ENCODE results near the gene CASKIN2.

Gene CASKIN2

GRCh38 chr17:75518983-75519537, 3.7 kb upstream of the CASKIN2 start:
- no peak for DNase-seq (ENCODE audit: low read depth)

DNA sequence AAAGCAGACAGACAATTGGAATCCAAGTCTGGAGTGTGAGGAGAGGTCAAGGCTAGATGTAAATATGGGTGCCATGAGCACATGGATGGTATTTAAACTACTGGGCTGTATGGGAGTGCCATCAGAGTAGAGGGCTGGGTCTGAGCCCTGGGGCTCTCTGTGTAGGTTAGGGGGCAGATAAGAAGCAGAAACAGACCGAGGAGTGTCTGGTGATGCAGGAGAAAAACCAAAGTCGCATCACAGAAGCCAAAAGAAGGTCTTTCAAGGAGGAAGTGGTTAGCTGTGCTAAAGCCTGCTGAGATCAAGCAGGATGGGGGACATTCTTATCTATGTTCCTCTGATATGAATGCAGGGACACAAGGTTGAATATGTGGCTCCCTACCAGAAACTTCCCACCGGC, 2.9 kb upstream of the CASKIN2 start:
- DNase-seq (ENCODE audit: low read depth): no peak

- no peak for DNase-seq (ENCODE audit: low read depth)
These were observed 2.0 kb upstream of the CASKIN2 start for GRCh38 chr17:75517297-75517865.

DNA sequence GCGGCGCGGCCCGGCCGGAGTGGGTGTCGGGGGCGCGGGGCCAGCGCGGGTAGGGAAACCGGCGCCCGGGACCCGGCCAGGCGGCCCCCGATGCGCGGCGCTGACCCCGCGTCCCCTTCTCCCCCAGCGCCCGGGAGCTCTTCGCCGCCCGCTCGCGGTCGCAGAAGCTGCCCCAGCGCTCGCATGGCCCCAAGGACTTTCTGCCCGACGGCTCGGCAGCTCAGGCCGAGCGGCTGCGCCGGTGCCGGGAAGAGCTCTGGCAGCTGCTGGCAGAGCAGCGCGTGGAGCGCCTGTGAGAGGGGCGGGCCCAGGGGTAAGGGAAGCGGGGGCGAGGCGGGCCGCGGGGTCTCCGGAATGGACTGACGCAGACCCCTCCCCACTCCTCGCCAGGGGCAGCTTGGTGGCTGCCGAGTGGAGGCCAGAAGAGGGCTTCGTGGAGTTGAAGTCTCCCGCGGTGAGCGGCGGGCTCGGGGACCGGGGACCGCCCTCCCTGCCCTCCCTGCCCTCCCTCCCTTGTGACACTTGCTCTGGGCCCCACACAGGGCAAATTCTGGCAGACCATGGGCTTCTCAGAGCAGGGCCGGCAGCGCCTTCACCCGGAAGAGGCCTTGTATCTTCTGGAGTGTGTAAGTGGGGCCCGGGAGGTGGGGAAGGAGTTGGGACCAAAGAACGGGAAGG, 1.4 kb upstream of the CASKIN2 start:
- no peak for DNase-seq (ENCODE audit: low read depth)

- DNase-seq (ENCODE audit: low read depth): peak; percentile 88
These were observed 900 bp upstream of the CASKIN2 start, which contains the start of gene TSEN54 for GRCh38 chr17:75516255-75516618. TSEN54 (plus strand) TSS chr17:75516528; CDS start chr17:75516561, 33 bp downstream.

- DNase-seq (ENCODE audit: low read depth): no peak
These were observed 330 bp downstream of the CASKIN2 start for GRCh38 chr17:75514919-75515495.

GRCh38 chr17:75514299-75514918, 928 bp downstream of the CASKIN2 start:
- DNase-seq (ENCODE audit: low read depth): no peak

DNA sequence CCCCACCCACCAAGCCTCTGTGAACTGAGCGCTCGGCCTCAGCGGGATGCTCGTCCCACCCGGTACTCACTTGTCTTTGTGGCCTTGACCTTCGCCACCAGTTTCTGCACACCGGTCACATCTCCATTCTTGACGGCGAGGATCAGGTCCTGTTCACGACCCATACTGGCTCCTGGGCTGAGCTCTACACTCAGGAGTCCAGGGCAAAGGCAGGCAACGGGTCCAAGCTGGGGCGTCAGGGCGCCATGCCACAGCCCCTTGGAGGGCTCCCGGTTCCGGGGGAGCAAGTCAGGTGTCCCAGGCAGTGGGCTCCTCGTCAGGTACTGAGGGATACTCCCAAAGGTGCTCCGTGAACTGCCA, 1.7 kb downstream of the CASKIN2 start:
- no peak for DNase-seq (ENCODE audit: low read depth)

GRCh38 chr17:75512926-75513640, 2.3 kb downstream of the CASKIN2 start:
- no peak for DNase-seq (ENCODE audit: low read depth)

- DNase-seq (ENCODE audit: low read depth): no peak
These were observed 3.4 kb downstream of the CASKIN2 start for GRCh38 chr17:75511610-75512575.

- no peak for DNase-seq (ENCODE audit: low read depth)
These were observed 4.1 kb downstream of the CASKIN2 start for GRCh38 chr17:75511270-75511609.

GRCh38 chr17:75509528-75510258, 5.6 kb downstream of the CASKIN2 start:
- DNase-seq (ENCODE audit: low read depth): no peak

GRCh38 chr17:75508931-75509361, 6.4 kb downstream of the CASKIN2 start:
- DNase-seq (ENCODE audit: low read depth): no peak

DNA sequence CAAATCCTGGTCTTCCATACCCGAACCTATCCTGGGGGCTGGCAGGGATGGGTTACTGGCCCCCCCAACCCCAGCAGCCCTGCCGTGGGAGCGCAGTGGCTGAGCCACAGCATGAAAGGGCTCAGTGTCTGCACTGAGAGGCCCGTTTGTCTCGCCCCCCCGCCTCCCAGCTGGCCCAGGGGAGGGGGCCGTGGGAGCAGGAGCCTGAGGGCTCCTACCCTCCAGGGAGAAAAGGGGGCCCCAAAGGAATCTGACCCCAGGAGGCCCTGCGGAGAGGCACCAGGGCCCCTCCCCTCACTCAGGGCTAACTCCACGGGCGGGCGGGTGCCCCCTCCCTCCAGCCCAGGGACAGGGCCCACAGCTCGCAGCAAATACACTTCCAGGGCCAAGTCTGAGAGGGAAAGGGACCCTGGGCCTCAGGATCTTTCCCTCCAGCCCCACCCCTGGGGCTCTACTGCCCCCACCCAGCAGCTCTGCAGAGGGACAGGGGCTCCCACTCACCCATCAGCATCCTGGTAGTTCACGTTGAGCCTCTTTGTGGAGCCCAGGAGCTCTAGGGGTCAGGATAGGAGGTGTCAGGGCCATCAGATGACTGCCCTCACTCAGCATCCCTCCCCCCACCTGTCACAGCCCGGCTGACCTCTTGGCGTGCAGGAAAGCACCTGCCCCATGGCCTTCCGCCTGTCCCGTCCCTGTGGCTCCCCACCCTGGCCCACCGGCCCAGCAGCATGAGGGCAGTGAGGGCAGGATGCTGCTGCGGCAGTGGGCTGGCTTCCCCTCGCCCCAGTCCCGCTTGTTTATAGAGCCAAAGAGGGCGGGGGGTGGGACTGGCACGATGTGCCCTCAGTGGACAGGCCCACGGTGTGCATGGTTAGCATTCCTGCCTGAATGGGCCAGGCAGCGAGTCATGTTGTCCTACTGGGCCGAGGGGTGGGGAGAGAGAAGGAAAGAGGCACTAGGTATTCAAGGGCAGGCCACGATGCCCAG, 7.3 kb downstream of the CASKIN2 start:
- no peak for DNase-seq (ENCODE audit: low read depth)

- DNase-seq (ENCODE audit: low read depth): no peak
These were observed 8.4 kb downstream of the CASKIN2 start for GRCh38 chr17:75506888-75507287.

DNA sequence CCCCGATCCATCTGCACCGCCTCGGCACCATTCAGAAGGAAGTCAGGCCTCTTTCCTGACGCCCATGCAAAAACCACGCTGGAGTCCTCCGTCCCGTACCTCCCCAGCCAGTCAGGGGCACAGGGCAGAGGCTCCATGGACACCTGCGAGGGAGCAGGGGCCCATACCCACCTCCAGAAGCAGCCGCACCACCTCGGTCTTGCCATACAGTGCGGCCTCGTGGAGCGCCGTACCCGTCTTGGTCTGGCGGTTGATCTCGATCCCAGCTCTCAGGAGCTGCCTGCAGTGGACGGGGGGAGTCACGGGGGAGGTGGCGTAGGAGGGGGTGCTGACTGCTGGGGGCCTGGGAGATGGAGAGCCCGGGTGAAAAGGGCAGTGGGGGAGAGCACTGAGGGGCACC, 9.2 kb downstream of the CASKIN2 start:
- DNase-seq (ENCODE audit: low read depth): no peak

GRCh38 chr17:75505640-75506039, 9.7 kb downstream of the CASKIN2 start:
- DNase-seq (ENCODE audit: low read depth): no peak

DNA sequence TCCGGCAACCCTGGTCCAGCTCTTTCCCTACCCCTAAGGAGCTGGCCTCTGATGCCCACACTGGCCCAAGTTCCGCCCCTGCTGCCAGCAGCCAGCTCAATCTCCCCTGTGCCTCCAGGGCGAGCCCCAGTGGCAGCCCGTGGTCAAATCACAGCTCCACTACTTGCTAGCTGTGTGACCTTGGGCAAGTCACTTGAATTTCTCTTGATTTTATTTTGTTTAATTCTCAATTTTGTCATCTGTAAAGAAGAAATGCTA, 10.3 kb downstream of the CASKIN2 start:
- DNase-seq (ENCODE audit: low read depth): no peak

DNA sequence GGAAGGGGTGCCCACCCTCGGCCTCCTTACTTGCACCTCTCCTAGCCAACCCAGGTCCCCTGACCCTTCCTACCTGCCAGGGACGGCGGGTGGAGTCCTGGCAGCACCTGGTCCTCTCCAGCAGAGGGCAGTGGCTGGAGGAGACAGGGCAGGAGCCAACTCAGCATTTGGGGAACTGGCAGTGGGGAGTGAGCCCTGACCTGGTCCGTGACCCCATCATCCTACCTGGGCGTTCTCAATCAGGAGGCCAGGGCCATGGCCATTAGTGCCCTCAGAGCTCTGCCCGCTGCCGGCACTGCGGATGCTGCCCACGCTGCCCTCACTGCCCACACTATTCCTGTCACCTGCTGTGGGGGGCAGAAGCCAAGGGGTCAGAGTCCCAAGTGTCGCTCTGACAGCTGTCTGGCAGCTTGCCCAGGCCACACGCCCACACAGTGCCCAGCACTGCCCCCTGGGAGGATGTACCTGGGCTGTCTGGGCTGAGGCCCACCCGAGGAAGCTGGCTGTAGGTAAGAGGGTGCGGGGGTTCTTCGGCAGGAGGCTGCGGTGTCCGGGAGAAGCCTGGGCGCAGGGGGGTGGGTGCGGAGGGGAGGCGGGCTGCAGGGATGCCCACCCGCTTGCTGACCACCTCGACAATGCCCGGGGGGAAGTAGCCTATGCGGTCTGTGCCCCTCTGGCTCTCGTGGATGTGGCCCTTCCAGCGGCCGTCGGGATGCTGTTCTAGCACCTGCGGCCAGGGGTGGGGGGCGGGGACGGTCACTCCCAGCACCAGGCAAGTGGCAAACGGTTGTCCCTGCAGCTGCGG, 10.8 kb downstream of the CASKIN2 start:
- DNase-seq (ENCODE audit: low read depth): no peak

Measured in stimulated activated CD8-positive, alpha-beta memory T cell treated with anti-CD3 and anti-CD28 coated beads, Interleukin-7, amount 100 ng/mL, for 24 hours (primary cell).